KMS-11 (cell line): ENCODE data around the gene ENO4.

Experiments
- H2AFZ ChIP-seq: fragments of 200-600 bp; sonication (generic); 2 replicates; pipeline ENCODE4 v1.6.1; 2016; ENCODE audit warnings: antibody characterized with exemption, mixed run types, low read depth
- H3K27ac ChIP-seq: fragments of 200-600 bp; sonication (generic); 2 replicates; pipeline ENCODE4 v1.6.1; 2016; ENCODE audit warnings: mild to moderate bottlenecking, mixed run types
- H3K27me3 ChIP-seq: fragments of 200-600 bp; sonication (generic); 2 replicates; pipeline ENCODE4 v1.6.1; 2017; ENCODE audit warnings: mild to moderate bottlenecking, low read depth, mixed run types, moderate library complexity; ENCODE audit not compliant: insufficient read depth
- H3K36me3 ChIP-seq: fragments of 200-600 bp; sonication (generic); 2 replicates; pipeline ENCODE4 v1.6.1; 2017; ENCODE audit warnings: mild to moderate bottlenecking, mixed run types; ENCODE audit not compliant: insufficient read depth
- H3K4me1 ChIP-seq: fragments of 200-600 bp; sonication (generic); 2 replicates; pipeline ENCODE4 v1.6.1; 2016; ENCODE audit warnings: mild to moderate bottlenecking, low read depth, mixed run types; ENCODE audit not compliant: poor library complexity, severe bottlenecking
- H3K4me2 ChIP-seq: fragments of 200-600 bp; sonication (generic); 2 replicates; pipeline ENCODE4 v1.7.0; 2016; ENCODE audit warnings: mild to moderate bottlenecking, mixed run types
- H3K4me3 ChIP-seq: fragments of 200-600 bp; sonication (generic); IDR thresholded peaks from 2 replicates; pipeline ENCODE4 v1.6.1; 2017; ENCODE audit warnings: low read depth, low read length, mixed read lengths; ENCODE audit not compliant: insufficient read depth
- H3K79me2 ChIP-seq: fragments of 200-600 bp; sonication (generic); 2 replicates; pipeline ENCODE4 v1.6.1; 2016; ENCODE audit warnings: low read depth, mixed run types; ENCODE audit not compliant: insufficient read depth
- H3K9ac ChIP-seq: fragments of 200-600 bp; sonication (generic); 2 replicates; pipeline ENCODE4 v1.6.1; 2016; ENCODE audit warnings: mild to moderate bottlenecking, mixed run types
- H4K20me1 ChIP-seq: fragments of 200-600 bp; sonication (generic); 2 replicates; pipeline ENCODE4 v1.6.1; 2016; ENCODE audit warnings: mild to moderate bottlenecking, mixed run types; ENCODE audit not compliant: insufficient read depth
- TF ChIP-seq, protein P1 (sequence below): fragments of 200-600 bp; sonication (generic); conservative IDR thresholded peaks from 2 replicates; pipeline ENCODE4 v1.6.1; 2017; ENCODE audit warnings: low read depth, mild to moderate bottlenecking, antibody characterized with exemption, low read length, moderate library complexity, mixed read lengths

ENO4 gene

DNA sequence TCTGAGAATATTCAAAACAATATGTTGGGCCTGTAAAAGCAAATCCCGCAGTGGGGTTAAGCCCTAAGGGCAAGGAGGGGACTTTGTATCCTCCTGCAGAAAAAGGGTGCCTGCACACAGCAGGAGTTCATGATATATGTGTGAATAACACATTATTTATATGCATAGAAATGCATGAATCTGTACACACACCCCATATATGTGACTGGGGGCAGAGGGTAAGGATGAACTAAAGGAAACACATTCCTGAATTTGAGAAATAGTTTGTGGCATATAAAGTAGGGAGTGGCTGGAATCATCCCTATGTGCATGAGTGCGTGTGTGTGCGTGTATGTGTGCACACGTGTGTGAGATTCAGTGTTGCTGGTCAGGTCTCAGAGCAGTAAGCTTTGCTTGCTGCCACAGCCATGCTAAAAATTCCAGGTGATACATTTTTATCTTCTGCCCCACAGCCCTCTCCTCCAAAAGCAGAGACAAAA lies 18.9 kb downstream of the ENO4 start:
- no peaks in the 10 kb centered on the region for H4K20me1 ChIP-seq
- no peak overlapping the region for H3K4me2 ChIP-seq
- TF ChIP-seq, protein P1, sequence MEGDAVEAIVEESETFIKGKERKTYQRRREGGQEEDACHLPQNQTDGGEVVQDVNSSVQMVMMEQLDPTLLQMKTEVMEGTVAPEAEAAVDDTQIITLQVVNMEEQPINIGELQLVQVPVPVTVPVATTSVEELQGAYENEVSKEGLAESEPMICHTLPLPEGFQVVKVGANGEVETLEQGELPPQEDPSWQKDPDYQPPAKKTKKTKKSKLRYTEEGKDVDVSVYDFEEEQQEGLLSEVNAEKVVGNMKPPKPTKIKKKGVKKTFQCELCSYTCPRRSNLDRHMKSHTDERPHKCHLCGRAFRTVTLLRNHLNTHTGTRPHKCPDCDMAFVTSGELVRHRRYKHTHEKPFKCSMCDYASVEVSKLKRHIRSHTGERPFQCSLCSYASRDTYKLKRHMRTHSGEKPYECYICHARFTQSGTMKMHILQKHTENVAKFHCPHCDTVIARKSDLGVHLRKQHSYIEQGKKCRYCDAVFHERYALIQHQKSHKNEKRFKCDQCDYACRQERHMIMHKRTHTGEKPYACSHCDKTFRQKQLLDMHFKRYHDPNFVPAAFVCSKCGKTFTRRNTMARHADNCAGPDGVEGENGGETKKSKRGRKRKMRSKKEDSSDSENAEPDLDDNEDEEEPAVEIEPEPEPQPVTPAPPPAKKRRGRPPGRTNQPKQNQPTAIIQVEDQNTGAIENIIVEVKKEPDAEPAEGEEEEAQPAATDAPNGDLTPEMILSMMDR = no peak
- H3K9ac ChIP-seq = no peak overlapping the region
- H3K36me3 ChIP-seq = no peaks in the 10 kb centered on the region
- no peaks in the 10 kb centered on the region for H3K27me3 ChIP-seq
- no peak overlapping the region for H3K4me3 ChIP-seq
- H3K79me2 ChIP-seq = no peaks in the 10 kb centered on the region
- H2AFZ ChIP-seq = no peak overlapping the region
- H3K4me1 ChIP-seq = no peaks in the 10 kb centered on the region
- no peak overlapping the region for H3K27ac ChIP-seq

DNA sequence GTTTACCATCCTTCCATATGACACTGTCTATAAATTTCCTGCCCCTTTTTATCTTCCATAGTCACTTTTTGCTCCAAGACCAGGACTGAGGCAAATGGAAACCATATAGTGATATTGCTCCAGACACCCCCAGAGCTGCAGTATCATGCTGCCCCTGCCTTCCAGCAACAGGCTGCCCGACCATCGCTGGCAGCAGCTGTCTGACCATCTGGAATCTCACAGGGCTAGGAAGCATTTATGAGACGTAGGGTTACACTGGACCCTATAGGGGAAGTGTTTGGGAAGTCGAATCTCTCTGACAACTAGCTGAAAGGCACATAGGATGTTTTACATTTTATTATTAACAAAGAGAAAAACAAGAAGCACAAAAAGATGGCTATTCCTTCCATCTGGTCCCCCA lies 19.4 kb downstream of the ENO4 start:
- H4K20me1 ChIP-seq = no peaks in the 10 kb centered on the region
- TF ChIP-seq, protein P1 = no peak
- H3K36me3 ChIP-seq = no peaks in the 10 kb centered on the region
- H3K27me3 ChIP-seq = no peaks in the 10 kb centered on the region
- H3K79me2 ChIP-seq = no peaks in the 10 kb centered on the region
- no peaks in the 10 kb centered on the region for H3K4me1 ChIP-seq
- no peak overlapping the region for H2AFZ ChIP-seq
- no peak overlapping the region for H3K27ac ChIP-seq
- no peak overlapping the region for H3K4me2 ChIP-seq
- H3K9ac ChIP-seq = no peak overlapping the region
- no peak overlapping the region for H3K4me3 ChIP-seq

DNA sequence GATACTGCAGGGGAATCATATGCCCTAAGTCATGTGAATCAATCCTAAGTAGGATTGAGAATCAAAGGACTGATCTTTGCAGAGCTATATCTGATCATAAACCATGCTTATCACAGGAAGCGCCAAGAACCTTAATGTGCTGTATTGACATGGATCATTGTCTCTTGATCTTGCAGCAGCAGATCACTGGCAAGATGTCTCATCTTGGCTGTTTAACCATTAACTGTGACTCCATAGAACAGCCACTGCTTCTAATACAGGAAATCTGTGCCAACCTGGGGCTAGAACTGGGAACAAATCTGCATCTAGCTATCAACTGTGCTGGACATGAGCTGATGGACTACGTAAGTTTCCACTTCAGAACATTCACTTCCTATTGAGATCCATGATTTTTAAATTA lies 21.6 kb downstream of the ENO4 start:
- H2AFZ ChIP-seq = no peak overlapping the region
- no peak overlapping the region for H3K4me2 ChIP-seq
- no peaks in the 10 kb centered on the region for H3K4me1 ChIP-seq
- TF ChIP-seq, protein P1 = no peak
- no peaks in the 10 kb centered on the region for H3K79me2 ChIP-seq
- no peak overlapping the region for H3K4me3 ChIP-seq
- no peaks in the 10 kb centered on the region for H3K36me3 ChIP-seq
- no peak overlapping the region for H3K27ac ChIP-seq
- no peak overlapping the region for H3K9ac ChIP-seq
- H3K27me3 ChIP-seq = no peaks in the 10 kb centered on the region
- H4K20me1 ChIP-seq = no peaks in the 10 kb centered on the region

DNA sequence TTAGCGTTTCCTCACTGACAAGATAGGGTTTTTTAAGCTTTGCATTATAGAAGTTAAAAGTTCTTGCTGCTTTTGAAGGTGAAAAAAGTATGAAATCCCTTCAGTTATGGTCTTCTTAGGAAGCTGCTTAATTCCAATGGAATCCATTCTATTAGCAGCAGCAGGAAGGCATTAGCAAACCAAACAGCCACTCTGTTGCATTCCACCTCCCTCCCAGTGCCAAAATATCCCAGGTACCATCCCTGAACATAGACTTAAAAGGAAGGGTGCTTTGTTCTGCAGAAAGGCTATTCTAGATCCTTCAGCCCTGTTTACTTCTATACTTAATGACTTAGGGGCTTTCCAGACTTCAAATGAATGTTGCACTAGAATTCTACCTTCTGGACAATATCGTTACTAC lies 23.8 kb downstream of the ENO4 start:
- Histone ChIP-seq H3K27me3 (no peaks in the 10 kb centered on the region), H3K27ac (no peak overlapping the region), H2AFZ (no peak overlapping the region), H3K4me2 (no peak overlapping the region), H3K79me2 (no peaks in the 10 kb centered on the region), H3K36me3 (no peaks in the 10 kb centered on the region), H3K9ac (no peak overlapping the region), H3K4me3 (no peak overlapping the region), H3K4me1 (no peaks in the 10 kb centered on the region), H4K20me1 (no peaks in the 10 kb centered on the region)
- TF ChIP-seq, protein P1 = no peak
